HG03442 (cell line): ENCODE data around the gene LCP2.

Source experiments
- ATAC-seq: cut with Tn5 transposase; IDR thresholded peaks from one replicate; pipeline ENCODE4 v1.9.1; 2021; ENCODE audit warnings: mild to moderate bottlenecking, moderate library complexity; ENCODE audit not compliant: unreplicated experiment

Gene LCP2

GRCh38 chr5:170276140-170276539 is 21.4 kb downstream of the LCP2 start:
- ATAC-seq = no peak

DNA sequence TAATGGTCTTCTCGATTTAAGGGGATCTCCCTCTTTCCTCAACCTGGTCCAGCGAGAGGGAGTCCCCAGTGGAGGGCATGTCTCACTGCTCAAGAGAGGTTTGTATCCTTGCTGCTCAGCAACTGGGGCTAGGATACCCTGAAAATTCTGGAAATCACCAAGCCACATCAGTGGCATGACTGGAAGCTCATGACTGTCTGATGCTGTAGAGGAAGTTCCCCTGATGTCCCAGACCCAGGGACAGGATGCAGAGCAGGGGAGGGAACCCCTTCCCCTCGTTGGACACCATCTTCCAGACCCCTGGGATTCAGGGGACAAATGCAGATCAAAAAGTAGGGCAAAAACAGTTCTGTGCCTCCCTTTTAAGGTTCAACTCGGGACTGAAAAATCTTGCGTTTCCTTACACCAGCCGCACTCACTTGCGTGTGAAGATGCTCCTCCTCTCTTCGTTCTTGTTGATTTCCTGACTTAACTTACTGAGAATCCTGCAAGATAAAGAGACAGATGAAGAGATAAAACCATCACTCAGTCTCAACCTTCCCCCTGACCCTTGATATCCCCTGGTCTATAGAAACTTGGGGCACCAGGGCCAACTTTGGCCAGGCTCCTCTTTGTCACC is 22.1 kb downstream of the LCP2 start:
- ATAC-seq = no peak

GRCh38 chr5:170273968-170274710 is 23.4 kb downstream of the LCP2 start:
- no peak for ATAC-seq

DNA sequence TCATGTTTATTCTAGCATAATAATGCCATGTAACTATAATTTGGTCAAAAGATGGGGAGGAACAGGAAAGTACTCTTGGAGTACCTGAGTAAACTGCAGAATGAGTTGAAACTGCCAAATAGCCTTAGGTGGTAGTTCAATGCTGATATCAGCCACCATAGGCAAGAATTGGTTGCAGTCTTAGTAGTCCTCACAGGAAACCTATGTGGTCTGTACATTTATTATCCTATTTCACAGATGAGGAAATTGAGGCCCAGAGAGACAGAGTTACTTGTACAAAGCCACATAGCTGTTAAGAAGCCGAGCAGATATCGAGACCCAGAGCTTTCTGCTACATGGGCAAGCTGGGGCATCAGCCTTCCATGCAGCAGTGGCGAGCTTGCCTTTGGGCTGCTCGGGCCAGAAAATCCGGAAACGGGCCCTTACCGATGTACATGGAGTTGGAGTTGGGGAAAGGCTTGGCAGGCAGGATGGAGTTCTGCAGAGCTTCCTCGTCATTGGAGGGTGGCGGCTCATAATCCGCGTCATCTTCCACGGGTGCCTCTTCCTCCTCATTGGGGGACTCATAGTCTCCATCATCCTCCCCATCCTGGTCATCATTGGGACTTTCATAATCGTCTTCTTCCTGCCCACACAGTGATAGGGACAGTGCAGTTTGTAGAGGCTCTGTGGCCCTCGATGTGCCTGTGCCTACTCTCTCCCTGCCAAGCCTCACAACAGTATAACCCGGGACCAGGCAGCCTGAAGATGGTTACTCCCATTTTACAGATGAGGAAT is 27.1 kb downstream of the LCP2 start:
- no peak for ATAC-seq

DNA sequence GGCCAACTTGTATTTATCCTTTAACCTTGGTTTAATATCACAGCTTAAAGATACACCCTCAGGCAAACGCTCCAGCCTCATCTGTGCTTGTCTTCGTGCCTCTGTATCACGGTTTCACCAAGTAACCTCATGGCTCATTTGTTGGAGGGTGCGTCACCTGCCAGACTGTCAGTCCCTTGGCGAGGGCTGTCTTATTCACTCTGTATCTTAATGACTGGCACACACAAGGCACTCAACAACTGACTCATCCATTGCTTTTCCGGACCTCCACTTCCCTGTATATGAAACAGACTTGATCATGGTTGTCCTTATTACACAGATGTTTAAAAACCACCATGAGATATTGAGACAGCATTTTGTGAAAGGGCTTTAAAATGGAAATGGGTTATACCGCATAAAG is 28.0 kb downstream of the LCP2 start:
- ATAC-seq = no peak

DNA sequence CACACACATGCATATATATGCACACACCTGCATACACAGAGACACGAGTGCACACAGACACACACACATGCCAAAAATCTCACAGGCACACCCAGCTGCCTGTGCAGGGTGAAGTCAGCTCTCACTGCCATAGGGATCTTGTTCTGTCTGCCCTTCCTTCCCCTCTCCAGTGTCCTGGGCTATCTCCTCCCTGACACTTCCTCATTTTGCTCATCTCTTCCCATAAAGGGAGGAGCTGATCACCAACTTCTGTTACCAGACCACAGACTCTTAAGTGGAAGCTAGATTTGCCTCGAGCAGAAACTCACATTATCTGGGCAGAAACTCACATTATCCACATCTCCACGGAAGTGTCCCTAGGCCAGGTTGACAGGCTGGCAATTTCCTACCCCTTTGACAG is 28.7 kb downstream of the LCP2 start:
- no peak for ATAC-seq

- no peak for ATAC-seq
These were observed 29.4 kb downstream of the LCP2 start for GRCh38 chr5:170268153-170268689.

- peak; percentile 89 for ATAC-seq
These were observed 30.0 kb downstream of the LCP2 start for GRCh38 chr5:170267431-170268152.

DNA sequence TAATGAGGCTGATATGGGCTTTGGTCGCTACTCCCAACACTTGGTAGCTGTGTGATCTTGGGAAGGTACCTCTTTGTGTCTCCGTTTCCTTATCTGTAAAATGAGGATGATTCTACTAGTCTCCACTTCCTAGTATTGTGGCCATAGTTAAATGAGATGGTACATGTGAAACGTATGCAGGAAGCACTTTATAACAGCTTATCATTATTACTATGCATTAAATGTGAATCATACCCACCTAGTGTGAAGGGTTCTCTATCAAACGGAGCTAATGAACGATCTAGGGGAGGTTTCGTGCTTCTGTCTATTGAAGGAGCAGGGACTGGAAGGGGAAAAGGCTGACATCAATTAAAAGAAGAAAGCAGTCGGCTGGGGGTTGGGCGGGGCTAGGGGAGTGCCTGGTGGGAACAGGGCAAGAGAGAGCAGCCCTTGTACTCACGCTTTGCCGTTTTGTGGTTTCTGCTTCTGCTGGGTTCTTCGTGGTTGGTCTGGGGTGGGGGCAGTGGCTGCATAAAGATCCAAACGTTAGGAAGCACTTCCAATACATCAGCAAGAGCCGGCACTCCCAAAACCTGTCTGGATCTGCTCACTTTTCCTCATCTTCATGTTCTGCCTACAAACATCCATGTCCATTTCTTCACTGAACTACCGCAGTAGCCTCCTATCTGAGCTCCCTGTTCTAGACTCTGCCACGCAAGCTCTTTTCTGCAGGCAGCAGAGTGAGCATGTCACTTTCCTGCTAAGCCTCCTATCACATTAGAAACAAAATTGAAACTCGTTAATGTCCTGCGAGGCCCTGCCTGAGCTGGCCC is 30.8 kb downstream of the LCP2 start:
- no peak for ATAC-seq

DNA sequence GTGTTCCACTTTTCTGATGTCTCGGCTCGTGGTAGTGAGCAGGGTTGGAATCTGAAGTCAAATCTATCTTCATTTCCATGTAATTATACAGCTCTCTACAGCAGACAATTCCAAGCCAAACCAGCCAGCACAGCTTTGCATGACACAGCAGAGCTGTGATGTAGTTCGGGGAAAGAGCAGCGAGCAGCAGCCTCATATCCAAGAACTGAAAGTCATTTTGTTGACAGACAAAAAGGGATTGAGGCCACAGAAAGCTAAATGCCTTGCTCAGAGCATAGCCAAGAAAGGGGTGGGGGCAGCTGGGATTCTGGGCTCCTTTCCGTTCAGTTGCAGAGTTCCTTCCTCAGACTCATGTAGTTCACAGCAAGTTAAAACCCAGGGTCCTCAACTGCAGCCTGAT is 32.1 kb downstream of the LCP2 start:
- no peak for ATAC-seq

DNA sequence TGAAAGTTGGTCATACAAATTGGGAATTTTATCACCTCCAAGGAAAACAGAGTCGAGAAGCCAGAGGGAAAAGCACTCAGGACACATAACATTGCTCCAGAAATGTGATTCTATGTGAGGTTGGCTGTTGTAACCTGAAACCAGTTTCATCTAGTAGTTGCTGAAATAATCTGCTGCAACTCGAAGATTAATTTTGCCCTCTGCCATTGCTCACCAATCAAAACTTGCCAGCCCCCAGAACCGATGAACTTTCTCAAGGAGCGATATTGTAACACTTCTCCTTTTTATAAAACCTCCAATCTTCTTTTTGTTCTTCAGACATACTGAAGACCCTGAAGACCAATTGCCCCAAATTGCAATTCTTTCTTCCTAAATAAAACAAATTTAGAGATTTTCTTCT is 33.7 kb downstream of the LCP2 start:
- ATAC-seq = no peak

- no peak for ATAC-seq
These were observed 35.2 kb downstream of the LCP2 start for GRCh38 chr5:170262061-170263045.

GRCh38 chr5:170261528-170262043 is 36.0 kb downstream of the LCP2 start:
- no peak for ATAC-seq

- ATAC-seq = no peak
These were observed 40.2 kb downstream of the LCP2 start for GRCh38 chr5:170257370-170257769.

GRCh38 chr5:170256571-170256970 is 41.0 kb downstream of the LCP2 start:
- ATAC-seq = no peak

DNA sequence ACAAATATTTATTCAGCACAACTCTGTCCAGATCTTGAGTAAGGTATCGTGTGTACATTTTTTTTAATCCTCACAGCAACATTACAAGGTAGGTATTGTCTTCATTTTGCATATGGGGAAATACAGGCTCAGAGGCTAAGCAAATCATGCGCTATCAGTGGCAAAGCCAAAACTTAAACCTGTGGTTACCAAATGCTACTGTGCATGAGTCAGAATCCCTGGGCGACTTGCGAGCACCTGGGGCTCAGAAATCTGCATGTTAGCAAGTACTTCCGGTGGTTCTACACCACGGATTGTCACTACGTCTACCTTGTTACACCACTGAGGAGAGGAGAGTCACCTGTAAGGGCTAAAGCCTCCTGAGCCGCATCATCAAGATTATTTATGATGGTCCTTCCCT is 43.5 kb downstream of the LCP2 start:
- peak; percentile 98 for ATAC-seq

GRCh38 chr5:170252720-170253350 is 44.7 kb downstream of the LCP2 start:
- ATAC-seq = no peak

DNA sequence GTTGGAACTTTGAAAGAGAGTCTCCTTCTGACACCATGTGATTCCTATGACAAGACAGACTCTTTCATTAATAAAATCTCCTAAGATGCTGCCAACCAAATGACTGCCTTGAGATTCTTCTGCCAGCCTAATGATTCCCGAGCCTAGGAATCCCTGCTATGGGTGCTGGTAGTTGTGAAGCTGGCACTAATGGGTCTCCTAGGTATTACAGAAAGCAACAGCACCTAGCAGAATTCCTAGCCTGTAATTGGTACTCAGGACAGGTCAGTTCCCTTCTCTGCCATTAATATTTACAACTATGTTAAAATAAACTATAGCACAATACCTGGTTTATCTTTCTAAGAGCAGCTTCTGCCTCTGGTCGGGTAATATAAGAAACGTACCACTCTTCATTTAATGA is 45.5 kb downstream of the LCP2 start:
- ATAC-seq = no peak
